Adrenal gland (tissue), 12 donors: ENCODE results near the gene SLC1A7. TPM values are rescaled to one million over a fixed set of nuclear protein-coding genes. Genes with fewer than 3 reads are reported as not detected.

Experiments
- DNase-seq, 7 donors: peaks; one replicate each; pipeline ENCODE4 v3.0.0-alpha.2; 2019 to 2020
- H3K27ac ChIP-seq, 5 donors: fragments of 200-600 bp; sonication (generic) in 4 of 5; 1 replicate in 3 of 5; 2 replicates in 2 of 5; pipeline versions ENCODE4 v1.5.1 to v1.8.0; 2016 to 2020; ENCODE audit warnings: mild to moderate bottlenecking in 1 of 5
- H3K27me3 ChIP-seq: fragments of 200-600 bp; 2 replicates; pipeline ENCODE4 v1.8.0; 2021
- H3K36me3 ChIP-seq, 2 donors: fragments of 200-600 bp; replicated peaks in 1 of 2; 1 replicate in 1 of 2; 2 replicates in 1 of 2; pipeline versions ENCODE4 v1.5.1 to v1.8.0; 2018 to 2022
- H3K4me1 ChIP-seq, 2 donors: fragments of 200-600 bp; replicated peaks in 1 of 2; 1 replicate in 1 of 2; 2 replicates in 1 of 2; pipeline versions ENCODE4 v1.5.1 to v1.8.0; 2018 to 2021
- H3K4me3 ChIP-seq, 4 donors: fragments of 200-600 bp; sonication (generic) in 3 of 4; one replicate each; pipeline ENCODE4 v1.5.1; 2016 to 2018
- H3K9me3 ChIP-seq, 3 donors: fragments of 200-600 bp; sonication (generic) in 1 of 3; replicated peaks in 1 of 3; 1 replicate in 2 of 3; 2 replicates in 1 of 3; pipeline versions ENCODE4 v1.5.1 to v1.8.0; 2016 to 2021
- CTCF ChIP-seq, 6 experiments: fragments of 450-650 bp in 4 of 6; fragments of 200-600 bp in 2 of 6; sonication (generic) in 1 of 6; IDR thresholded peaks; 1 replicate in 5 of 6; 2 replicates in 1 of 6; pipeline versions ENCODE4 v1.5.1 to v1.8.0; 2016 to 2021; ENCODE audit warnings: antibody characterized with exemption in 6 of 6, mild to moderate bottlenecking in 2 of 6, moderate library complexity in 1 of 6
- POLR2A ChIP-seq, 2 donors: fragments of 450-650 bp; IDR thresholded peaks; one replicate each; pipeline ENCODE4 v1.6.1; 2017; ENCODE audit warnings: antibody characterized with exemption in 2 of 2, mild to moderate bottlenecking in 2 of 2, moderate library complexity in 1 of 2
- WGBS, 4 donors: extraction: QIAGEN DNeasy Blood & Tissue Kit in 2 of 4; methylation state at CpG; one replicate each; pipeline versions ENCODE4 v1.1.5 to v1.1.7; 2013 to 2017; 5-methylcytosine and 5-hydroxymethylcytosine counted together
- intact Hi-C, 2 donors: fragments of 100-400 bp; cut with DNase I; formaldehyde crosslinking; loops; one replicate each; pipeline versions ENCODE4 v1.14.1 to v1.15.0; 2022 to 2023
- polyA plus RNA-seq, 3 donors: library from polyadenylated mRNA; stranded (reverse); fragments of 200-250 nt in 2 of 3; fragments of 350-450 nt in 1 of 3; fragmentation: Illumina TruSeq in 1 of 3; extraction: RNeasy Lipid Tissue Mini Kit (QIAGEN cat#74804) in 1 of 3; gene quantifications; one replicate each; pipeline ENCODE4 v1.2.3, GENCODE V29; 2013 to 2014
- total RNA-seq, 9 donors: library from RNA; depleted of rRNA in 4 of 9; stranded (reverse); fragments of >200 nt in 4 of 9; fragments of 120-200 nt in 1 of 9; fragmentation: NEBNext Ultra II Directional in 1 of 9; extraction: Animal tissue kit (Norgen Biotek cat#: 25700) in 1 of 9; gene quantifications; one replicate each; pipeline versions ENCODE4 v1.1.0 to v1.2.4, GENCODE V29; 2013 to 2023
- donor health status: healthy with polysubstance abuse.
- donor health status: Bipolar disorder and iron deficiency.
- donor health status: DM: yes; HTN: yes; CAD: no.
- donor health status: DM: no; HTN: no; CAD: no.
- donor health status: DM: no; HTN: no; CAD: no.
- donor health status: DM: yes; HTN: yes; CAD: no.

Gene SLC1A7
- total and polyA plus RNA-seq, 12 donors: 0.05 to 1.6 (median 0.17) TPM; not detected in 7

- intact Hi-C loops: no loop called here
- Histone ChIP-seq H3K27me3 (peaks cover 7% of the 10 kb centered on the region), H3K4me3 (no peak overlapping the region), H3K36me3 (no peaks in the 10 kb centered on the region), H3K4me1 (no peaks in the 10 kb centered on the region), H3K27ac (no peak overlapping the region), H3K9me3 (no peaks in the 10 kb centered on the region)
- 62 to 67% (median 64%) methylated on average over 5 of the region's 5 CpGs for WGBS, 4 donors
- no peak for DNase-seq
- TF ChIP-seq CTCF (IDR thresholded peaks at IDR 0.05): no peak
- no peak for TF ChIP-seq POLR2A (IDR thresholded peaks at IDR 0.05)
Observed at GRCh38 chr1:53162621-53163020, 20.2 kb upstream of the SLC1A7 start.

GRCh38 chr1:53160924-53161378 is 18.5 kb upstream of the SLC1A7 start:
- no peaks in the 10 kb centered on the region for H3K9me3 ChIP-seq
- H3K27ac ChIP-seq: no peak overlapping the region
- no peaks in the 10 kb centered on the region for H3K36me3 ChIP-seq
- intact Hi-C loops: no loop called here
- no peak for DNase-seq
- TF ChIP-seq CTCF (IDR thresholded peaks at IDR 0.05) (no peak), POLR2A (IDR thresholded peaks at IDR 0.05) (no peak)
- H3K4me3 ChIP-seq: no peak overlapping the region
- H3K4me1 ChIP-seq: no peaks in the 10 kb centered on the region
- peaks cover 7% of the 10 kb centered on the region for H3K27me3 ChIP-seq
- WGBS, 4 donors: 40 to 62% (median 48%) methylated on average over 1 to 2 of the region's 2 CpGs

GRCh38 chr1:53158900-53159299 is 16.5 kb upstream of the SLC1A7 start:
- no peaks in the 10 kb centered on the region for H3K9me3 ChIP-seq
- H3K4me1 ChIP-seq: no peaks in the 10 kb centered on the region
- no peak overlapping the region for H3K27ac ChIP-seq
- no peak for DNase-seq
- H3K27me3 ChIP-seq: peaks cover 7% of the 10 kb centered on the region
- WGBS, 4 donors: 14 to 55% (median 33%) methylated on average over 1 of the region's 1 CpG
- TF ChIP-seq POLR2A (IDR thresholded peaks at IDR 0.05): no peak
- no peak for TF ChIP-seq CTCF (IDR thresholded peaks at IDR 0.05)
- intact Hi-C loops: no loop called here
- no peak overlapping the region for H3K4me3 ChIP-seq
- no peaks in the 10 kb centered on the region for H3K36me3 ChIP-seq

- 63 to 70% (median 65%) methylated on average over 3 of the region's 3 CpGs for WGBS, 4 donors
- TF ChIP-seq CTCF (IDR thresholded peaks at IDR 0.05) (no peak), POLR2A (IDR thresholded peaks at IDR 0.05) (no peak)
- H3K27ac ChIP-seq: no peak overlapping the region
- H3K27me3 ChIP-seq: no peaks in the 10 kb centered on the region
- H3K9me3 ChIP-seq: no peaks in the 10 kb centered on the region
- H3K4me3 ChIP-seq: no peak overlapping the region
- no peak for DNase-seq
- H3K36me3 ChIP-seq: no peaks in the 10 kb centered on the region
- intact Hi-C loops: no loop called here
- H3K4me1 ChIP-seq: no peaks in the 10 kb centered on the region
Observed at GRCh38 chr1:53156783-53157182, 14.3 kb upstream of the SLC1A7 start.
